ENCODE measurements around the gene ZC3H12D.

- TF ChIP-seq CTCF (IDR thresholded peaks at IDR 0.05) (no peak), POLR2AphosphoS5 (IDR thresholded peaks at IDR 0.05) (no peak)
These were observed 43.8 kb downstream of the ZC3H12D start for GRCh38 chr6:149440735-149441671.
